Suprapubic skin (tissue), 4 donors: Measurements from ENCODE around the gene PSMD12. TPM values are rescaled to one million over a fixed set of nuclear protein-coding genes. Genes with fewer than 3 reads are reported as not detected.
"Not testable (repeated sequence)": the region's sequence is repeated elsewhere in the genome, so short reads cannot be mapped to it uniquely, and the experiment has no call there.

Experiments used
- DNase-seq, 2 donors: peaks; one replicate each; pipeline ENCODE4 v3.0.0-alpha.2; 2019; ENCODE audit warnings: low spot score in 2 of 2
- H3K27ac ChIP-seq: fragments of 200-600 bp; sonication (generic); one replicate; pipeline ENCODE4 v1.5.1; 2019
- H3K27me3 ChIP-seq: fragments of 200-600 bp; sonication (generic); one replicate; pipeline ENCODE4 v1.5.1; 2019
- H3K36me3 ChIP-seq: fragments of 200-600 bp; sonication (generic); one replicate; pipeline ENCODE4 v1.5.1; 2019
- H3K4me1 ChIP-seq: fragments of 200-600 bp; sonication (generic); one replicate; pipeline ENCODE4 v1.5.1; 2019
- H3K4me3 ChIP-seq: fragments of 200-600 bp; sonication (generic); one replicate; pipeline ENCODE4 v1.5.1; 2019; ENCODE audit warnings: mild to moderate bottlenecking
- H3K9me3 ChIP-seq: fragments of 200-600 bp; sonication (generic); one replicate; pipeline ENCODE4 v1.5.1; 2019
- CTCF ChIP-seq, 2 donors: fragments of 200-600 bp in 1 of 2; fragments of 450-650 bp in 1 of 2; sonication (generic) in 1 of 2; IDR thresholded peaks; one replicate each; pipeline ENCODE4 v1.5.1; 2016 to 2019; ENCODE audit warnings: antibody characterized with exemption in 2 of 2, mild to moderate bottlenecking in 1 of 2, moderate library complexity in 1 of 2
- EP300 ChIP-seq: sonication (generic); formaldehyde crosslinking; IDR thresholded peaks from one replicate; pipeline ENCODE4 v1.6.1; 2017; ENCODE audit warnings: antibody characterized with exemption
- POLR2A ChIP-seq, 2 donors: fragments of 450-650 bp; IDR thresholded peaks; one replicate each; pipeline ENCODE4 v1.6.1; 2017; ENCODE audit warnings: antibody characterized with exemption in 2 of 2, mild to moderate bottlenecking in 2 of 2, moderate library complexity in 2 of 2
- POLR2AphosphoS5 ChIP-seq, 3 donors: sonication (generic); formaldehyde crosslinking; IDR thresholded peaks; one replicate each; pipeline ENCODE4 v1.6.1; 2017; ENCODE audit warnings: antibody characterized with exemption in 3 of 3
- WGBS: methylation state at CpG from one replicate; pipeline ENCODE4 v1.1.5; 2018; 5-methylcytosine and 5-hydroxymethylcytosine counted together
- total RNA-seq, 4 donors: library from RNA; depleted of rRNA; stranded (reverse); fragments of >200 nt; gene quantifications; one replicate each; pipeline ENCODE4 v1.1.0, GENCODE V29; 2016

Gene PSMD12
- total RNA-seq, 4 donors from 2014 or later, result 25.0 to 31.4 (median 27.8) TPM

GRCh38 chr17:67413388-67413787 is 47.0 kb upstream of the PSMD12 start:
- TF ChIP-seq POLR2A (IDR thresholded peaks at IDR 0.05), result no peak
- Histone ChIP-seq H3K27ac (no peak overlapping the region), H3K4me3 (no peak overlapping the region), H3K27me3 (no peaks in the 10 kb centered on the region), H3K36me3 (no peaks in the 10 kb centered on the region), H3K9me3 (no peaks in the 10 kb centered on the region), H3K4me1 (no peaks in the 10 kb centered on the region)
- WGBS, result 66% methylated on average over 5 of the region's 5 CpGs
- DNase-seq, result no peak

GRCh38 chr17:67412941-67413340 is 46.6 kb upstream of the PSMD12 start:
- no peaks in the 10 kb centered on the region for H3K9me3 ChIP-seq
- TF ChIP-seq POLR2A (IDR thresholded peaks at IDR 0.05) (no peak), EP300 (no peak), CTCF (IDR thresholded peaks at IDR 0.05) (no peak), POLR2AphosphoS5 (IDR thresholded peaks at IDR 0.05) (no peak)
- no peaks in the 10 kb centered on the region for H3K36me3 ChIP-seq
- 70% methylated on average over 2 of the region's 2 CpGs for WGBS
- H3K27ac ChIP-seq, result no peak overlapping the region
- no peak for DNase-seq
- no peak overlapping the region for H3K4me3 ChIP-seq
- no peaks in the 10 kb centered on the region for H3K4me1 ChIP-seq
- H3K27me3 ChIP-seq, result no peaks in the 10 kb centered on the region

- no peak overlapping the region for H3K4me3 ChIP-seq
- 70% methylated on average over 4 of the region's 4 CpGs for WGBS
- no peak overlapping the region for H3K27ac ChIP-seq
- DNase-seq, result no peak
- H3K4me1 ChIP-seq, result no peaks in the 10 kb centered on the region
- H3K36me3 ChIP-seq, result no peaks in the 10 kb centered on the region
- no peaks in the 10 kb centered on the region for H3K27me3 ChIP-seq
- no peaks in the 10 kb centered on the region for H3K9me3 ChIP-seq
- no peak for TF ChIP-seq POLR2AphosphoS5 (IDR thresholded peaks at IDR 0.05)
- no peak for TF ChIP-seq POLR2A (IDR thresholded peaks at IDR 0.05)
- no peak for TF ChIP-seq CTCF (IDR thresholded peaks at IDR 0.05)
Observed at GRCh38 chr17:67412032-67412431, 45.7 kb upstream of the PSMD12 start.

GRCh38 chr17:67411397-67411796 is 45.0 kb upstream of the PSMD12 start:
- no peak for TF ChIP-seq POLR2A (IDR thresholded peaks at IDR 0.05)
- no peaks in the 10 kb centered on the region for H3K36me3 ChIP-seq
- no peaks in the 10 kb centered on the region for H3K9me3 ChIP-seq
- no peaks in the 10 kb centered on the region for H3K27me3 ChIP-seq
- no peak overlapping the region for H3K27ac ChIP-seq
- 95% methylated on average over 4 of the region's 4 CpGs for WGBS
- no peak for DNase-seq
- H3K4me1 ChIP-seq, result no peaks in the 10 kb centered on the region
- no peak overlapping the region for H3K4me3 ChIP-seq

- WGBS, result 68% methylated on average over 3 of the region's 3 CpGs
- H3K4me1 ChIP-seq, H3K27ac ChIP-seq, H3K36me3 ChIP-seq, H3K4me3 ChIP-seq, H3K27me3 ChIP-seq, DNase-seq, H3K9me3 ChIP-seq: not testable (repeated sequence)
Observed at GRCh38 chr17:67408455-67408830, 42.1 kb upstream of the PSMD12 start.

GRCh38 chr17:67403483-67403882 is 37.1 kb upstream of the PSMD12 start:
- no peaks in the 10 kb centered on the region for H3K4me1 ChIP-seq
- no peak overlapping the region for H3K27ac ChIP-seq
- no peak for TF ChIP-seq CTCF (IDR thresholded peaks at IDR 0.05)
- TF ChIP-seq EP300, result no peak
- no peaks in the 10 kb centered on the region for H3K36me3 ChIP-seq
- H3K4me3 ChIP-seq, result no peak overlapping the region
- WGBS, result 89% methylated on average over 6 of the region's 6 CpGs
- H3K9me3 ChIP-seq, result no peaks in the 10 kb centered on the region
- no peaks in the 10 kb centered on the region for H3K27me3 ChIP-seq
- DNase-seq, result no peak

GRCh38 chr17:67403065-67403464 is 36.7 kb upstream of the PSMD12 start:
- Histone ChIP-seq H3K4me3 (no peak overlapping the region), H3K27me3 (no peaks in the 10 kb centered on the region), H3K9me3 (no peaks in the 10 kb centered on the region), H3K27ac (no peak overlapping the region), H3K36me3 (no peaks in the 10 kb centered on the region), H3K4me1 (no peaks in the 10 kb centered on the region)
- no peak for TF ChIP-seq CTCF (IDR thresholded peaks at IDR 0.05)
- no peak for DNase-seq
- WGBS, result 94% methylated on average over 2 of the region's 2 CpGs
